Caco-2 (cell line): Measurements from ENCODE around the gene NHERF2. TPM values are rescaled to one million over a fixed set of nuclear protein-coding genes. Genes with fewer than 3 reads are reported as not detected.

ENCODE experiments used
- BruUV-seq: library from RNA; stranded (reverse); fragments of 400-500 nt; replicated peaks from 2 replicates; lab custom pipeline; 2021; lab: Mats Ljungman, UMichigan
- CTCF ChIA-PET: fragments of 300-600 bp; sonication (Branson Sonifier 250); formaldehyde crosslinking; loops from one replicate; lab custom pipeline; 2022; ENCODE audit warnings: antibody characterized with exemption; lab: Charles Lee
- POLR2A ChIA-PET: fragments of 300-600 bp; sonication (Branson Sonifier 250); formaldehyde crosslinking; loops from one replicate; lab custom pipeline; 2022; ENCODE audit warnings: antibody characterized with exemption; lab: Charles Lee
- DNase-seq, 2 experiments: peaks; one replicate each; pipeline versions ENCODE4 v3.0.0 to v3.0.0-alpha.2; 2020 to 2022
- H3K27me3 ChIP-seq: replicated peaks from 2 replicates; pipeline ENCODE4 v1.6.0; 2011; ENCODE audit warnings: low read length; ENCODE audit not compliant: control insufficient read depth, insufficient read depth
- H3K36me3 ChIP-seq: 2 replicates; pipeline ENCODE4 v1.5.1; 2011; ENCODE audit warnings: low read length; ENCODE audit not compliant: control insufficient read depth, insufficient read depth
- H3K4me1 ChIP-seq: fragments of 250-450 bp; sonication (Bioruptor Pico); 2 replicates; pipeline ENCODE4 v1.5.1; 2020; ENCODE audit warnings: mild to moderate bottlenecking
- H3K4me3 ChIP-seq: 2 replicates; pipeline ENCODE4 v1.5.1; 2011; ENCODE audit warnings: low read depth, mild to moderate bottlenecking, control low read depth, low read length
- H3K9me3 ChIP-seq: fragments of 250-450 bp; sonication (Bioruptor Pico); 2 replicates; pipeline ENCODE4 v1.5.1; 2020; ENCODE audit warnings: mild to moderate bottlenecking, moderate library complexity
- H3K27ac Mint-ChIP-seq: one replicate; pipeline ENCODE4 v1.8.0; 2022; ENCODE audit warnings: mixed read lengths; ENCODE audit not compliant: unreplicated experiment
- H3K27me3 Mint-ChIP-seq: one replicate; pipeline ENCODE4 v1.8.0; 2022; ENCODE audit warnings: mixed read lengths; ENCODE audit not compliant: insufficient read depth, unreplicated experiment
- H3K36me3 Mint-ChIP-seq: one replicate; pipeline ENCODE4 v1.8.0; 2022; ENCODE audit warnings: mild to moderate bottlenecking, mixed read lengths; ENCODE audit not compliant: insufficient read depth, unreplicated experiment
- H3K4me1 Mint-ChIP-seq: one replicate; pipeline ENCODE4 v1.8.0; 2022; ENCODE audit warnings: low read depth, mixed read lengths; ENCODE audit not compliant: unreplicated experiment
- H3K4me3 Mint-ChIP-seq: one replicate; pipeline ENCODE4 v1.8.0; 2022; ENCODE audit warnings: mild to moderate bottlenecking, moderate library complexity, mixed read lengths; ENCODE audit not compliant: unreplicated experiment
- H3K9me3 Mint-ChIP-seq: one replicate; pipeline ENCODE4 v1.8.0; 2022; ENCODE audit warnings: mixed read lengths; ENCODE audit not compliant: unreplicated experiment
- CTCF ChIP-seq, 2 experiments: fragments of 200-600 bp in 1 of 2; IDR thresholded peaks; 1 replicate in 1 of 2; 2 replicates in 1 of 2; pipeline versions ENCODE4 v1.5.1 to v1.8.0; 2011 to 2022; ENCODE audit warnings: antibody characterized with exemption in 1 of 2, control low read depth in 1 of 2, inconsistent platforms in 1 of 2, low read depth in 1 of 2, low read length in 1 of 2, mild to moderate bottlenecking in 1 of 2, moderate library complexity in 1 of 2; ENCODE audit not compliant: insufficient read depth in 1 of 2, severe bottlenecking in 1 of 2, unreplicated experiment in 1 of 2
- intact Hi-C: fragments of 100-400 bp; cut with micrococcal nuclease; formaldehyde crosslinking; loops from one replicate; pipeline ENCODE4 v1.10.0; 2022; ENCODE audit not compliant: unreplicated experiment
- total RNA-seq: library from RNA; stranded (reverse); gene quantifications from 2 replicates; pipeline ENCODE4 v1.2.3, GENCODE V29; 2022

The NHERF2 gene
- total RNA-seq, 1 experiment from 2014 or later = 26.6 TPM

GRCh38 chr16:1984347-1985225, 42.1 kb upstream of the NHERF2 start:
- Histone ChIP-seq H3K36me3 (peaks cover 5% of the 10 kb centered on the region; the same call in 1 of the 2 replicates), H3K4me1 (peaks cover 19% of the 10 kb centered on the region), H3K4me3 (peak overlapping the region; percentile 74), H3K27me3 (no peaks in the 10 kb centered on the region), H3K9me3 (no peaks in the 10 kb centered on the region)
- no peak for TF ChIP-seq CTCF (IDR thresholded peaks at IDR 0.05; ENCODE audit: insufficient read depth in 1 of 2, low read depth in 1 of 2, low read length in 1 of 2, severe bottlenecking in 1 of 2, unreplicated experiment in 1 of 2)
- CTCF ChIA-PET = interaction anchor here (0.9 to 1.5 kb wide), 2 partner anchors 13 to 44 kb away, joined by 3 read pairs; partner anchors contain the start of gene TBL3
- no peaks in the 10 kb centered on the region for H3K27me3 Mint-ChIP-seq
- H3K4me1 Mint-ChIP-seq = peaks cover 14% of the 10 kb centered on the region
- peak overlapping the region; percentile 83 for H3K4me3 Mint-ChIP-seq
- peaks cover 38% of the 10 kb centered on the region for H3K36me3 Mint-ChIP-seq
- BruUV-seq = TSS peak; percentile 37
- H3K9me3 Mint-ChIP-seq = no peaks in the 10 kb centered on the region
- H3K27ac Mint-ChIP-seq = peak overlapping the region; percentile 76
- peak; percentile 61 to 78 for DNase-seq
- POLR2A ChIA-PET = interaction anchor here (0.7 to 1.7 kb wide), 3 partner anchors 13 to 171 kb away, joined by 5 to 13 read pairs (median 12); partner anchors contain the start of genes RPS2, TBL3 and TRAF7
- intact Hi-C loops = no loop called here

GRCh38 chr16:1985466-1986150, 41.1 kb upstream of the NHERF2 start:
- DNase-seq = no peak
- TF ChIP-seq CTCF (IDR thresholded peaks at IDR 0.05; ENCODE audit: insufficient read depth in 1 of 2, low read depth in 1 of 2, low read length in 1 of 2, severe bottlenecking in 1 of 2, unreplicated experiment in 1 of 2) = no peak
- H3K4me3 Mint-ChIP-seq = peak overlapping the region; percentile 83
- Histone ChIP-seq H3K36me3 (peaks cover 5% of the 10 kb centered on the region; the same call in 1 of the 2 replicates), H3K27me3 (no peaks in the 10 kb centered on the region), H3K4me3 (peak overlapping the region; percentile 74), H3K9me3 (no peaks in the 10 kb centered on the region), H3K4me1 (peaks cover 21% of the 10 kb centered on the region)
- CTCF ChIA-PET = no interaction called here
- BruUV-seq = no TSS peak
- H3K36me3 Mint-ChIP-seq = peaks cover 34% of the 10 kb centered on the region
- no peaks in the 10 kb centered on the region for H3K27me3 Mint-ChIP-seq
- no peaks in the 10 kb centered on the region for H3K9me3 Mint-ChIP-seq
- peaks cover 14% of the 10 kb centered on the region for H3K4me1 Mint-ChIP-seq
- intact Hi-C loops = no loop called here
- H3K27ac Mint-ChIP-seq = no peak overlapping the region
- POLR2A ChIA-PET = no interaction called here

- Mint-ChIP-seq H3K9me3 (no peaks in the 10 kb centered on the region), H3K36me3 (peaks cover 25% of the 10 kb centered on the region), H3K4me1 (peaks cover 14% of the 10 kb centered on the region), H3K27me3 (no peaks in the 10 kb centered on the region), H3K4me3 (peak overlapping the region; percentile 33), H3K27ac (no peak overlapping the region)
- ChIA-PET POLR2A (no interaction called here), CTCF (no interaction called here)
- H3K36me3 ChIP-seq = peaks cover 5% of the 10 kb centered on the region; the same call in 1 of the 2 replicates
- H3K4me1 ChIP-seq = peaks cover 23% of the 10 kb centered on the region
- TF ChIP-seq CTCF (IDR thresholded peaks at IDR 0.05; ENCODE audit: insufficient read depth in 1 of 2, low read depth in 1 of 2, low read length in 1 of 2, severe bottlenecking in 1 of 2, unreplicated experiment in 1 of 2) = no peak
- intact Hi-C loops = no loop called here
- BruUV-seq = no TSS peak
- no peaks in the 10 kb centered on the region for H3K9me3 ChIP-seq
- H3K27me3 ChIP-seq = no peaks in the 10 kb centered on the region
- no peak overlapping the region for H3K4me3 ChIP-seq
- DNase-seq = no peak
These were observed 39.5 kb upstream of the NHERF2 start for GRCh38 chr16:1987198-1987597.
